ENCODE measurements around the gene VAV3. TPM values are rescaled to one million over a fixed set of nuclear protein-coding genes. Genes with fewer than 3 reads are reported as not detected.
"Not testable (repeated sequence)": the region's sequence is repeated elsewhere in the genome, so short reads cannot be mapped to it uniquely, and the experiment has no call there.

The VAV3 gene, protein sequence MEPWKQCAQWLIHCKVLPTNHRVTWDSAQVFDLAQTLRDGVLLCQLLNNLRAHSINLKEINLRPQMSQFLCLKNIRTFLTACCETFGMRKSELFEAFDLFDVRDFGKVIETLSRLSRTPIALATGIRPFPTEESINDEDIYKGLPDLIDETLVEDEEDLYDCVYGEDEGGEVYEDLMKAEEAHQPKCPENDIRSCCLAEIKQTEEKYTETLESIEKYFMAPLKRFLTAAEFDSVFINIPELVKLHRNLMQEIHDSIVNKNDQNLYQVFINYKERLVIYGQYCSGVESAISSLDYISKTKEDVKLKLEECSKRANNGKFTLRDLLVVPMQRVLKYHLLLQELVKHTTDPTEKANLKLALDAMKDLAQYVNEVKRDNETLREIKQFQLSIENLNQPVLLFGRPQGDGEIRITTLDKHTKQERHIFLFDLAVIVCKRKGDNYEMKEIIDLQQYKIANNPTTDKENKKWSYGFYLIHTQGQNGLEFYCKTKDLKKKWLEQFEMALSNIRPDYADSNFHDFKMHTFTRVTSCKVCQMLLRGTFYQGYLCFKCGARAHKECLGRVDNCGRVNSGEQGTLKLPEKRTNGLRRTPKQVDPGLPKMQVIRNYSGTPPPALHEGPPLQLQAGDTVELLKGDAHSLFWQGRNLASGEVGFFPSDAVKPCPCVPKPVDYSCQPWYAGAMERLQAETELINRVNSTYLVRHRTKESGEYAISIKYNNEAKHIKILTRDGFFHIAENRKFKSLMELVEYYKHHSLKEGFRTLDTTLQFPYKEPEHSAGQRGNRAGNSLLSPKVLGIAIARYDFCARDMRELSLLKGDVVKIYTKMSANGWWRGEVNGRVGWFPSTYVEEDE
- total RNA-seq (1 to 10 TPM; 2.5 to 3.8 TPM), polyA plus RNA-seq (10 to 100 TPM in 1 of 3 donors, 1 to 10 TPM in 2; 2.2 to 13.1 (median 2.9) TPM), total RNA-seq (15.3 to 73.7 (median 20.8) reads per million in 6 experiments)

- no peaks in the 10 kb centered on the region for H3K9me3 Mint-ChIP-seq
- peaks cover 0 to 2% (median 0%) of the 10 kb centered on the region in 5 donors for H3K27me3 Mint-ChIP-seq
- POLR2A ChIA-PET = interaction anchor here (1.1 to 1.7 kb wide), 3 partner anchors 68 to 179 kb away, joined by 3 to 7 read pairs (median 4); no protein-coding TSS in a partner anchor
- H3K36me3 Mint-ChIP-seq = no peaks in the 10 kb centered on the region
- ATAC-seq = peak; percentile 58 to 61
- peak within 1 kb of the TSS; percentile 96 to 98 (median 98) for H3K4me3 Mint-ChIP-seq
- peaks cover 15 to 36% (median 24%) of the 10 kb centered on the region in 4 donors for H3K4me1 Mint-ChIP-seq
- H3K27ac Mint-ChIP-seq = peak within 1 kb of the TSS; percentile 92 to 98 (median 98)
- DNase-seq = peak; percentile 7 to 74 (median 50)
These were observed at the start of gene VAV3 for GRCh38 chr1:107965110-107965991. Gene VAV3 (minus strand): TSS chr1:107965180. CDS start chr1:107964869, 311 bp downstream.

GRCh38 chr1:108012553-108012952 is 47.6 kb upstream of the VAV3 start:
- no peaks in the 10 kb centered on the region for H3K9me3 Mint-ChIP-seq
- ATAC-seq = no peak
- no peak overlapping the region for H3K27ac Mint-ChIP-seq
- H3K36me3 Mint-ChIP-seq = no peaks in the 10 kb centered on the region
- H3K4me1 Mint-ChIP-seq = peaks cover 0 to 8% (median 3%) of the 10 kb centered on the region in 4 donors
- no peak for DNase-seq
- no peak overlapping the region for H3K4me3 Mint-ChIP-seq
- POLR2A ChIA-PET = no interaction called here
- no peaks in the 10 kb centered on the region for H3K27me3 Mint-ChIP-seq

DNA sequence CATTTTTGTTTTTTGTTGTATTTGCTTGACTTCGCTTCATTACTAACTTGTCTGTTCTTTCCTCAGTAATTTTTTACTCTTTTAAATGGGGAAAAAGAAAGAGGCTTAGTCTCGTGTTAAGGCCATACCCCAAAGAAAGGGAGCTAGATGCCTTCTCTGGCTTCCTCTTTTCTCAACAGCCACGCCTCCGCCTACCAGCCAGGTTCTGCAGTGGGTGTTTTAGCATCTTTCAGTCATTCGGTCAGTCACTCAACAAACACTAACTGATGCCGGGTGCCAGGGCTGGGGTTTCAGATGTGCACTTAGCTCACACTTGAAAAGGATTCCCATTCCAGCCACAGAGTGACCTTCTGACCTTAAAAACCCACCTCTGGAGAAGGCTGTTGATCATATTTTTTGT is 46.3 kb upstream of the VAV3 start:
- H3K27ac Mint-ChIP-seq = no peak overlapping the region
- POLR2A ChIA-PET = no interaction called here

DNA sequence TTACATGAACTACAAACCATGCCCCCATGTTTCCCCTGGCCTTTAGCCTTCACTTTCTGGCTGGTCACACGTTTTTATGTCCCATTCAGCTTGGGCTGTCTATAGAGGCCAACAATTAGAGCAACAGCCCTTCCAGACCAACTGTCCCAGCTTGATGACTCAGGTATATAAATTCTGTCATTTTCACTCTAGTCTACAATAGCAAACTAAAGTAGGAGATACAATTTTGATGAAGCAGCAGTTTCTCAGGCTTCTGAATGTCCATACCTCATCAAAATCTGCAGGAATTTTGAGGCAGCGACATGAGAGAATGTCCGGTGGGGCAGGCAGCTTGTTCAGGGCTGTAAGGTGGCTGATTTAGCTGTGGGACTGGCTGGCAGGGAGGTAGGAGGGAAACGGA is 45.6 kb upstream of the VAV3 start:
- DNase-seq = no peak
- Mint-ChIP-seq H3K27ac (no peak overlapping the region), H3K36me3 (no peaks in the 10 kb centered on the region), H3K4me1 (peaks cover 0 to 5% (median 2%) of the 10 kb centered on the region in 4 donors), H3K27me3 (no peaks in the 10 kb centered on the region), H3K9me3 (no peaks in the 10 kb centered on the region), H3K4me3 (no peak overlapping the region)
- no peak for ATAC-seq
- POLR2A ChIA-PET = no interaction called here

More for the DNA sequence above, 46.3 kb upstream of the VAV3 start:
- DNase-seq (no peak), ATAC-seq (no peak)
- H3K4me3 Mint-ChIP-seq = no peak overlapping the region
- H3K4me1 Mint-ChIP-seq = peaks cover 0 to 5% (median 2%) of the 10 kb centered on the region in 4 donors
- H3K36me3 Mint-ChIP-seq = no peaks in the 10 kb centered on the region
- H3K9me3 Mint-ChIP-seq = no peaks in the 10 kb centered on the region
- no peaks in the 10 kb centered on the region for H3K27me3 Mint-ChIP-seq

DNA sequence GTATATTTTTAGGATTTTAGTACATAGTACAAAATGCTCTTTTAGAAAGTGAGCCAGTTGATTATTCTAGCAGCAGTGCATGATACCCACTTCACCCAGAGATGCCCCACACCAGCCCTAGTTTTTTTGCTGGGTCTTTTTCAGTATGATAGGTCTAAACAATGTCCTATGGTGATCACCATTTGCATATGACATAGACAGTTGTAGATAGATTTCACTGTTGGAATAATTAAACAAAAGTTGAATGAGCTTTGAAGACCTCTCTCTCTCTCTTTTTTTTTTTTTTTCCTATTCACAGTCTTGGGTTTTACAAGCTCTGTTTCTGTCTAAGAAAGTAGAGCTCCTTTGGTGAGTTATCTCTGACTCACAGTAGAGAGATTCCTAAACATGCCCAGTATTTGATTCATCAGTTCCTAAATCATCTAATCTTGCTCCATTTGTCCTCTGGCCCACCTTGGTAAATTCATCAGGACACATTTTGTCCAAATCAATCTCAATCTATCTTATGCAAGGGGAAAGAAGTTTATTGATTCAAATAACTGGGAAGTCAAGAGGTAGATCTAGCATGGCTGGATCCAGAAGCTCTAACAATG is 44.7 kb upstream of the VAV3 start:
- Mint-ChIP-seq H3K4me3 (no peak overlapping the region), H3K27me3 (no peaks in the 10 kb centered on the region), H3K36me3 (no peaks in the 10 kb centered on the region), H3K4me1 (peaks cover 0 to 5% (median 2%) of the 10 kb centered on the region in 4 donors), H3K9me3 (no peaks in the 10 kb centered on the region), H3K27ac (no peak overlapping the region)
- ATAC-seq = no peak
- POLR2A ChIA-PET = no interaction called here
- DNase-seq = no peak

DNA sequence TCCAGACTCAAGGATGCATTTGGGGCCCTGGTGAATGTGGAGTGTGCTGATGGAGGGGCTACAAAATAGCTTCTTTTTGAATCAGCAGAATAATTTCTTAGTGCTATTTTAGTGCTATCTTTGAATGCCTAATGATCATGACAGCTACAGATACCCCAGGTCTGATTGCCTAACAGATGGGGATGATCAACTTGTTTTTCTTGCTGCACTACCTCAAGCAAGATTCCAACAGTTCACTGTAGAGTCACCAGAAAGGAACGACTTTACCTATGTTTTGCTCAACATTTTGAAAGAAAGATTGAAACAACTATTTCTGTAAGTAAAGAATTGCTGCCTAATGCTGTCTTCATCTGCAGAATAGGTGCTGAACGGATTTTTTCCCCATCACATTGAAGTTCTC is 42.6 kb upstream of the VAV3 start:
- Mint-ChIP-seq H3K4me1 (peaks cover 0 to 4% (median 1%) of the 10 kb centered on the region in 4 donors), H3K27ac (no peak overlapping the region), H3K36me3 (no peaks in the 10 kb centered on the region), H3K4me3 (no peak overlapping the region), H3K27me3 (no peaks in the 10 kb centered on the region), H3K9me3 (no peaks in the 10 kb centered on the region)
- no peak for DNase-seq
- no peak for ATAC-seq
- POLR2A ChIA-PET = interaction anchor here (1.6 kb wide), 1 partner anchor 31 kb away, joined by 4 read pairs; no protein-coding TSS in a partner anchor

GRCh38 chr1:108007070-108007469 is 42.1 kb upstream of the VAV3 start:
- no peaks in the 10 kb centered on the region for H3K9me3 Mint-ChIP-seq
- DNase-seq = no peak
- no peak overlapping the region for H3K27ac Mint-ChIP-seq
- POLR2A ChIA-PET = interaction anchor here (1.6 kb wide), 1 partner anchor 30 kb away, joined by 4 read pairs; no protein-coding TSS in a partner anchor
- no peak overlapping the region for H3K4me3 Mint-ChIP-seq
- ATAC-seq = no peak
- H3K27me3 Mint-ChIP-seq = no peaks in the 10 kb centered on the region
- H3K36me3 Mint-ChIP-seq = no peaks in the 10 kb centered on the region
- H3K4me1 Mint-ChIP-seq = peaks cover 0 to 4% (median 1%) of the 10 kb centered on the region in 4 donors

DNA sequence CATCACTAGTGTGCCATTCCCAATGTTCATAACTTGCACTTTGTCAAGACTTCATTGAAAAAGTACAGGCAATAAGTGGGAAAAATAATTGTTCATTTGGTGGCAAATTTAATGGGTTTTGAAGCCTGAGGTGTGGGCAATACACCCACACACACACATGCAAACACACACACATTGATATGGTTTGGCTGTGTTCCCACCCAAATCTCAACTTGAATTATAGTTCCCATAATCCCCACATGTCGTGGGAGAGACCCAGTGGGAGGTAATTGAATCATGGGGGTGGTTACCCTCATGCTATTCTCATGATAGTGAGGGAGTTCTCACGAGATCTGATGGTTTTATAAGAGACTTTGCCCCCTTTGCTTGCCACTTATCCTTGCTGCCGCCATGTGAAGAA is 39.9 kb upstream of the VAV3 start:
- H3K4me1 Mint-ChIP-seq, H3K27ac Mint-ChIP-seq, H3K9me3 Mint-ChIP-seq, H3K36me3 Mint-ChIP-seq, DNase-seq, H3K27me3 Mint-ChIP-seq, POLR2A ChIA-PET, ATAC-seq, H3K4me3 Mint-ChIP-seq: not testable (repeated sequence)

- ATAC-seq (no peak), DNase-seq (no peak)
- H3K4me1 Mint-ChIP-seq = peaks cover 0 to 1% (median 0%) of the 10 kb centered on the region in 4 donors
- H3K27ac Mint-ChIP-seq = no peak overlapping the region
- H3K9me3 Mint-ChIP-seq = no peaks in the 10 kb centered on the region
- no peaks in the 10 kb centered on the region for H3K36me3 Mint-ChIP-seq
- no peak overlapping the region for H3K4me3 Mint-ChIP-seq
- no peaks in the 10 kb centered on the region for H3K27me3 Mint-ChIP-seq
- POLR2A ChIA-PET = interaction anchor here (0.6 kb wide), 1 partner anchor 67 kb away, joined by 5 read pairs; no protein-coding TSS in a partner anchor
These were observed 35.7 kb upstream of the VAV3 start for GRCh38 chr1:108000620-108001111.

GRCh38 chr1:108000184-108000583 is 35.2 kb upstream of the VAV3 start:
- ATAC-seq (no peak), DNase-seq (no peak)
- no peaks in the 10 kb centered on the region for H3K9me3 Mint-ChIP-seq
- H3K27ac Mint-ChIP-seq = no peak overlapping the region
- H3K27me3 Mint-ChIP-seq = no peaks in the 10 kb centered on the region
- POLR2A ChIA-PET = no interaction called here
- H3K36me3 Mint-ChIP-seq = no peaks in the 10 kb centered on the region
- H3K4me1 Mint-ChIP-seq = peaks cover 0 to 1% (median 0%) of the 10 kb centered on the region in 4 donors
- H3K4me3 Mint-ChIP-seq = no peak overlapping the region

GRCh38 chr1:107997866-107998265 is 32.9 kb upstream of the VAV3 start:
- Mint-ChIP-seq H3K4me3 (no peak overlapping the region), H3K27me3 (no peaks in the 10 kb centered on the region), H3K36me3 (no peaks in the 10 kb centered on the region), H3K4me1 (peaks cover 0 to 1% (median 0%) of the 10 kb centered on the region in 4 donors), H3K9me3 (no peaks in the 10 kb centered on the region), H3K27ac (peak overlapping the region in 1 of 10 donors; percentile 10)
- POLR2A ChIA-PET = no interaction called here
- DNase-seq (no peak), ATAC-seq (no peak)

DNA sequence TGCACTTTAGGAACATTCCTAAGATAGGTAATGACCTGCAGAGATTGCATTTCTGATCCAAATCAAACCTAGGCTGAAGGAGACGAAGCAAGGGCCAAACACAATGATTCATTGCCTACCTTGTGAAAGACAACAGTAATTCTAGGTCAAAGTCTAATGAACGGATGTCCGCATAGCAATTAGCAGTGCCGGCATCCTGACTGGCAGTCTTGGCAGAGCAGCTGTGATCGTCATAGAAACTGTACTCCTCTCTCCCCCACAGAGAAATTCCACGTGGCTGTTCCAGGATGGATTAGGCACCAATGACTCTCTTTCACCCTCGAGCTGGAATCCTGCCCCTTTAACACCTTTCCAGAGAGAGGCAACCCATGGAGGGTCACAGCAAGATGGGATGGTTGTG is 28.9 kb upstream of the VAV3 start:
- H3K36me3 Mint-ChIP-seq = no peaks in the 10 kb centered on the region

More for the DNA sequence above, 28.9 kb upstream of the VAV3 start:
- Mint-ChIP-seq H3K9me3 (no peaks in the 10 kb centered on the region), H3K27ac (peak overlapping the region in 1 of 10 donors; percentile 13), H3K4me1 (no peaks in the 10 kb centered on the region), H3K4me3 (no peak overlapping the region), H3K27me3 (no peaks in the 10 kb centered on the region)
- POLR2A ChIA-PET = no interaction called here
- no peak for ATAC-seq
- no peak for DNase-seq
